ENCODE results near the gene MYRIP.

Gene MYRIP

GRCh38 chr3:40254891-40255290 is 445.5 kb downstream of the MYRIP start:
- H3K4me3 ChIP-seq (ENCODE audit: insufficient read length, low read depth): no peak overlapping the region
- H3K4me1 ChIP-seq (ENCODE audit: insufficient read depth, insufficient read length): no peaks in the 10 kb centered on the region
- no peak for TF ChIP-seq SUZ12 (IDR thresholded peaks at IDR 0.05; ENCODE audit: extremely low read depth, insufficient read depth, insufficient read length)
- no peak for TF ChIP-seq YY1 (IDR thresholded peaks at IDR 0.05; ENCODE audit: insufficient read depth, insufficient read length)
- TF ChIP-seq ZNF274 (IDR thresholded peaks at IDR 0.05; ENCODE audit: low read depth, low read length): no peak

DNA sequence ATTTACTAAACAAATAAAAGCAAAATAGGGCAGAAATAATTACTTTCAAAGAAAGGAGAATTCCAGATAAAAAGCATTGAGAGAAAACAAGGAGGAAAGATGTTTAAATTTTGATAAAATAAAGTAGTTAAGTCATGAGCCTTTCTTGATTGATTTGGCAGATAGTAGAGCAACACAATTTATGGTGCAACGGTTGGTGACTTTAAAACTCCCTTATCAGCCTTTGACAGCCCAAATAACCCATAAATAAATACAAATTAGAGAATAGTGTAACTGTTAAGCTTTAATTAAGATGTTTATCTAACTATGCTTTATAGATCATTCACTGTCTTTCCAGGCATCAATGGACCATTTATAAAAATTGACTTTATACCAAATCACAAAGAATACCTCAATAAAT is 446.1 kb downstream of the MYRIP start:
- TF ChIP-seq ZNF274 (IDR thresholded peaks at IDR 0.05; ENCODE audit: low read depth, low read length) (no peak), YY1 (IDR thresholded peaks at IDR 0.05; ENCODE audit: insufficient read depth, insufficient read length) (no peak), SUZ12 (IDR thresholded peaks at IDR 0.05; ENCODE audit: extremely low read depth, insufficient read depth, insufficient read length) (no peak)
- no peak overlapping the region for H3K9ac ChIP-seq (ENCODE audit: insufficient read length, low read depth)
- H3K9me3 ChIP-seq (ENCODE audit: insufficient read depth, low read length): no peaks in the 10 kb centered on the region
- H3K27me3 ChIP-seq (ENCODE audit: insufficient read depth, insufficient read length): no peaks in the 10 kb centered on the region
- H3K36me3 ChIP-seq (ENCODE audit: insufficient read depth, insufficient read length, low read length): no peaks in the 10 kb centered on the region
- DNase-seq (ENCODE audit: low read depth, low spot score): no peak
- H3K4me1 ChIP-seq (ENCODE audit: insufficient read depth, insufficient read length): no peaks in the 10 kb centered on the region
- H3K4me3 ChIP-seq (ENCODE audit: insufficient read length, low read depth): no peak overlapping the region

More at GRCh38 chr3:40254891-40255290, 445.5 kb downstream of the MYRIP start:
- no peak overlapping the region for H3K9ac ChIP-seq (ENCODE audit: insufficient read length, low read depth)
- no peaks in the 10 kb centered on the region for H3K9me3 ChIP-seq (ENCODE audit: insufficient read depth, low read length)
- H3K36me3 ChIP-seq (ENCODE audit: insufficient read depth, insufficient read length, low read length): no peaks in the 10 kb centered on the region
- DNase-seq (ENCODE audit: low read depth, low spot score): no peak
- H3K27me3 ChIP-seq (ENCODE audit: insufficient read depth, insufficient read length): no peaks in the 10 kb centered on the region

DNA sequence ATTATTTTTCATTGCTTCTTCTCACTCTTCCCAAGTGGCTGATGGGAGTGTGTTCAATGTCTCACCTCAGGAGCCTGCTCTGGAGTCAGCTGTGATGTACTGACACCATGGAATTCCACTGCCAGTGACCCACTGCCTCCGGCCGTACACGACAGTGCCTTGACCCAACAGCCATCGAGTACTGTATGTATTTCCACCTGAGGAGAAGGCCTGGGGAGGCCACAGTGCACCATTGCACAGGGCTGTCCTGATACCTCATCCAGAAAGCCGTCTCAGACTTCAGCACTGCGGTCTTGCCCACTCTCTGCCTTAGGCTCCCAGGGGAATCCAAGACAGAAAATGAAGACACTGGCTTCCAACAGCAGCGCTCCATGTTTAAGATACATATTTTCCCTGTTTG is 448.7 kb downstream of the MYRIP start:
- Histone ChIP-seq H3K36me3 (ENCODE audit: insufficient read depth, insufficient read length, low read length) (no peaks in the 10 kb centered on the region), H3K4me1 (ENCODE audit: insufficient read depth, insufficient read length) (no peaks in the 10 kb centered on the region), H3K4me3 (ENCODE audit: insufficient read length, low read depth) (no peak overlapping the region), H3K9me3 (ENCODE audit: insufficient read depth, low read length) (no peaks in the 10 kb centered on the region), H3K9ac (ENCODE audit: insufficient read length, low read depth) (no peak overlapping the region), H3K27me3 (ENCODE audit: insufficient read depth, insufficient read length) (no peaks in the 10 kb centered on the region)
- TF ChIP-seq SUZ12 (IDR thresholded peaks at IDR 0.05; ENCODE audit: extremely low read depth, insufficient read depth, insufficient read length): no peak
- no peak for TF ChIP-seq ZNF274 (IDR thresholded peaks at IDR 0.05; ENCODE audit: low read depth, low read length)
- TF ChIP-seq YY1 (IDR thresholded peaks at IDR 0.05; ENCODE audit: insufficient read depth, insufficient read length): no peak
- DNase-seq (ENCODE audit: low read depth, low spot score): no peak

DNA sequence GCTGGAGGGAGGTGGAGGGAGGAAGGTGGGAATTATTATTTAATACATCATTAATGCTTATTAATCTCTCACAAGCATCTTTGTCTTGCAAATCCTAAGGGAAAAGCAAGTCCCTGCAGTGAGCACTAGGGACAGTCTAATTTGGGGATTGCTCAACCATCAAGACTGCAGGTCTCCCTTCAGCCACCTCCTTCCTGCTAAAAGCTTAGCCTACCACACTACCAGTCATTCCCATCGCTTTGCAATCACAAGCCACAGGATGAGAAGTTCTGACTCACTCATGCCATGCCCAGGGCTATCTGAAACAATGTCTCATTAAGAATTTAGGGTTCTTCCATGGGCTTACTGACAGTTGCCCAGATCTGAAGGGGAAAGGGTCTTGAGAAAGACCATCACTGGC is 449.1 kb downstream of the MYRIP start:
- no peak for DNase-seq (ENCODE audit: low read depth, low spot score)
- TF ChIP-seq YY1 (IDR thresholded peaks at IDR 0.05; ENCODE audit: insufficient read depth, insufficient read length): no peak
- TF ChIP-seq SUZ12 (IDR thresholded peaks at IDR 0.05; ENCODE audit: extremely low read depth, insufficient read depth, insufficient read length): no peak
- no peak for TF ChIP-seq ZNF274 (IDR thresholded peaks at IDR 0.05; ENCODE audit: low read depth, low read length)
- H3K4me1 ChIP-seq (ENCODE audit: insufficient read depth, insufficient read length): no peaks in the 10 kb centered on the region
- no peak overlapping the region for H3K4me3 ChIP-seq (ENCODE audit: insufficient read length, low read depth)
- H3K27me3 ChIP-seq (ENCODE audit: insufficient read depth, insufficient read length): no peaks in the 10 kb centered on the region
- no peaks in the 10 kb centered on the region for H3K9me3 ChIP-seq (ENCODE audit: insufficient read depth, low read length)
- H3K36me3 ChIP-seq (ENCODE audit: insufficient read depth, insufficient read length, low read length): no peaks in the 10 kb centered on the region
- no peak overlapping the region for H3K9ac ChIP-seq (ENCODE audit: insufficient read length, low read depth)

DNA sequence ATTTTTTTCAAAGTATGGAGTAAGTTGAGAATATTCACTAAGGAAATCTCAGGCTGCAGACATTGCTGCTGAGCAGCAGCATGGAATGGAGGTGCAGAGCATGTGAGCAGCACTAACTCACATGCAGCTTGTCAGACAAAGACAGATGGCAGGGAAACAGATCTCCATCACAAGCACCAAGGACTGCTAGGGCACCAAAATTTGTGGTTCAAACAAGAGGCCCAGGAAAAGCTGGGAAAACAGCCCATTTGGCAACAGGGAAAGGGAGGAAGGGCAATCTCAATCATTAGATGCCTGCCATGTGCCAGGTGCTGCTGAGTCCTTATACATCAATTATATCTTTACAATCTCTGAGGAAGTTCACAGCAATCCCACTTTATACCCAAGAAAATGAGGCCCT is 452.9 kb downstream of the MYRIP start:
- no peaks in the 10 kb centered on the region for H3K4me1 ChIP-seq (ENCODE audit: insufficient read depth, insufficient read length)
- no peaks in the 10 kb centered on the region for H3K36me3 ChIP-seq (ENCODE audit: insufficient read depth, insufficient read length, low read length)
- H3K9me3 ChIP-seq (ENCODE audit: insufficient read depth, low read length): no peaks in the 10 kb centered on the region
- no peak for TF ChIP-seq ZNF274 (IDR thresholded peaks at IDR 0.05; ENCODE audit: low read depth, low read length)
- no peak for TF ChIP-seq SUZ12 (IDR thresholded peaks at IDR 0.05; ENCODE audit: extremely low read depth, insufficient read depth, insufficient read length)
- TF ChIP-seq YY1 (IDR thresholded peaks at IDR 0.05; ENCODE audit: insufficient read depth, insufficient read length): no peak
- H3K4me3 ChIP-seq (ENCODE audit: insufficient read length, low read depth): no peak overlapping the region
- H3K27me3 ChIP-seq (ENCODE audit: insufficient read depth, insufficient read length): no peaks in the 10 kb centered on the region
- DNase-seq (ENCODE audit: low read depth, low spot score): no peak
- H3K9ac ChIP-seq (ENCODE audit: insufficient read length, low read depth): no peak overlapping the region

GRCh38 chr3:40264451-40264850 is 455.0 kb downstream of the MYRIP start:
- H3K9me3 ChIP-seq (ENCODE audit: insufficient read depth, low read length): no peaks in the 10 kb centered on the region
- H3K9ac ChIP-seq (ENCODE audit: insufficient read length, low read depth): no peak overlapping the region
- no peak for DNase-seq (ENCODE audit: low read depth, low spot score)
- H3K4me1 ChIP-seq (ENCODE audit: insufficient read depth, insufficient read length): no peaks in the 10 kb centered on the region
- no peaks in the 10 kb centered on the region for H3K27me3 ChIP-seq (ENCODE audit: insufficient read depth, insufficient read length)
- H3K4me3 ChIP-seq (ENCODE audit: insufficient read length, low read depth): no peak overlapping the region
- TF ChIP-seq ZNF274 (IDR thresholded peaks at IDR 0.05; ENCODE audit: low read depth, low read length) (no peak), SUZ12 (IDR thresholded peaks at IDR 0.05; ENCODE audit: extremely low read depth, insufficient read depth, insufficient read length) (no peak), YY1 (IDR thresholded peaks at IDR 0.05; ENCODE audit: insufficient read depth, insufficient read length) (no peak)
- no peaks in the 10 kb centered on the region for H3K36me3 ChIP-seq (ENCODE audit: insufficient read depth, insufficient read length, low read length)

- no peaks in the 10 kb centered on the region for H3K36me3 ChIP-seq (ENCODE audit: insufficient read depth, insufficient read length, low read length)
- no peaks in the 10 kb centered on the region for H3K27me3 ChIP-seq (ENCODE audit: insufficient read depth, insufficient read length)
- H3K4me1 ChIP-seq (ENCODE audit: insufficient read depth, insufficient read length): no peaks in the 10 kb centered on the region
- TF ChIP-seq ZNF274 (IDR thresholded peaks at IDR 0.05; ENCODE audit: low read depth, low read length) (no peak), SUZ12 (IDR thresholded peaks at IDR 0.05; ENCODE audit: extremely low read depth, insufficient read depth, insufficient read length) (no peak), YY1 (IDR thresholded peaks at IDR 0.05; ENCODE audit: insufficient read depth, insufficient read length) (no peak)
- no peak overlapping the region for H3K9ac ChIP-seq (ENCODE audit: insufficient read length, low read depth)
- DNase-seq (ENCODE audit: low read depth, low spot score): no peak
- H3K9me3 ChIP-seq (ENCODE audit: insufficient read depth, low read length): no peaks in the 10 kb centered on the region
- no peak overlapping the region for H3K4me3 ChIP-seq (ENCODE audit: insufficient read length, low read depth)
Measured at GRCh38 chr3:40265181-40265580, 455.8 kb downstream of the MYRIP start.
